SK-MEL-5 (cell line): ENCODE results near the gene FAM98A. TPM values are rescaled to one million over a fixed set of nuclear protein-coding genes. Genes with fewer than 3 reads are reported as not detected.

Experiments used
- DNase-seq: peaks from one replicate; pipeline ENCODE4 v3.0.0-alpha.2; 2016; ENCODE audit warnings: low read depth, low spot score
- in situ Hi-C: cut with HindIII; loops from 2 replicates; pipeline ENCODE4 v1.10.0; 2016; ENCODE audit warnings: low sequenced_read_pairs, high pct_unique_total_duplicates, low pct_unique_long_range_greater_than_20kb
- total RNA-seq: library from RNA; depleted of rRNA; stranded (reverse); fragments of >200 nt; shearing (Covaris generic); gene quantifications from 2 replicates; pipeline ENCODE4 v1.2.3, GENCODE V29; 2014

The FAM98A gene
- total RNA-seq, 1 experiment from 2014 or later, result 30.5 TPM

- in situ Hi-C loops, result no loop called here
Measured at GRCh38 chr2:33603416-33603815, 4.3 kb upstream of the FAM98A start.

DNA sequence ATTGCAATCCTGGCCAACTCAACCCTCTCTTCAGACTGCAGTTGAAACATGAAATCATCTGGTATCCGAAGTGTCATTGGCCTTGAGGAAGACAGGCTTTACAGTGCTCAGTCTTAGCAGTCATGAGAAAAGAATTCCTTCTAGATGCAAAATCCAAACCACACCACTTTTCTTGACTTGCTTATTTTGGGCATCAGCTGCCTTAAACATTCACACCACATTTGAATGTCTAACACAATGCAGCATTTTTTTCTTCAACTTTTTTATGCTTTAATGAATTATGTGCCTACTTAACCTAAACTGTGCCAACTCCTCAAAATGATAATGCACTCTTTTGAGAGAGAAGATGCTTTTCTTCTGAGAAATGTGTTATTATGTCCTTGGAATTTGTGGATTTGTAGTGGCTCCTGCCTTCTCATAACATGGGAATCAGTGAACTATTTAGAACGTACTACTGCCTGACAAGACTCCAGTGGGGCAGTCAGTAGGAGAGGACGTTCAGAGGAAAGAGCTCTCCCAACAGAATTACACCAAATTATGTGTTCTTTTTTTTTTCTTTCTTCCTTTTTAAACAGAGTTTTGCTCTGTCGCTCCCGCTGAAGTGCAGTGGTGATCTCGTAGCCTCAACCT is 3.2 kb upstream of the FAM98A start:
- in situ Hi-C loops, result no loop called here
- DNase-seq, result no peak

More at GRCh38 chr2:33603416-33603815, 4.3 kb upstream of the FAM98A start:
- no peak for DNase-seq

DNA sequence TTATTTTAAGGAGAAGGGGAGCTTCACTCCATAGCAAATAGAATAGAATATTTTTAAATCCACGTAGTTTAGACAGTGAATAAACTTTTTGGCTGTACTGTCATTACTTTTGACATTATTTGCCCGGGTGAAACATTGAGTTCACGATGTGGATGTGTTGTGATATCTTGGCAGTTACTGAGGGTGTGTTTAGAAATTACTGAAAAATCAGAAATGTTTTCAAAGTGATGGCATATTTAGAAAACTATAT is 769 bp upstream of the FAM98A start:
- DNase-seq, result no peak
- in situ Hi-C loops, result no loop called here

- peak; percentile 59 for DNase-seq
- in situ Hi-C loops, result no loop called here
Measured at GRCh38 chr2:33598561-33599174, 431 bp downstream of the FAM98A start.

DNA sequence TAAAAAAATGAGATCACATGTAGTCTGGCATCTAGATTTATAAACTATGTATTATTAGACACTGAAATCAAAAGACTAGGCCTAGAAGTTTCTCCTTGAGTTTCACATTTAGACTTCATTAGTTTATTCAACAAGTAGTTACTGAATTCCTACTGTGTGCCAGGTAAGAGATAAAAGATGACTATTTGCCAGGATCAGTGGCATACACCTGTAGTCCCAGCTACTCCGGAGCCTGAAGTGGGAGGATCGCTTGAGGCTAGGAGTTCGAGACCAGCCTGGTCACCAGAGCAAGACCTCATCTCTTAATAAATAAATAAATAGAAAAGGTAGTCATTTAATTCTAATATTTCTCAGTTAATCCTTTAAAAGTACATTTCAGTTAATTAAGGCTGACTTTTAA is 2.1 kb downstream of the FAM98A start:
- no peak for DNase-seq
- in situ Hi-C loops, result no loop called here

- in situ Hi-C loops, result no loop called here
- no peak for DNase-seq
Measured at GRCh38 chr2:33595385-33595784, 3.7 kb downstream of the FAM98A start.

- in situ Hi-C loops, result no loop called here
Measured at GRCh38 chr2:33589444-33589843, 9.7 kb downstream of the FAM98A start.

GRCh38 chr2:33588232-33588631 is 10.9 kb downstream of the FAM98A start:
- in situ Hi-C loops, result no loop called here
- DNase-seq, result no peak

More at GRCh38 chr2:33589444-33589843, 9.7 kb downstream of the FAM98A start:
- no peak for DNase-seq

GRCh38 chr2:33586766-33587165 is 12.3 kb downstream of the FAM98A start:
- in situ Hi-C loops, result no loop called here
- no peak for DNase-seq

DNA sequence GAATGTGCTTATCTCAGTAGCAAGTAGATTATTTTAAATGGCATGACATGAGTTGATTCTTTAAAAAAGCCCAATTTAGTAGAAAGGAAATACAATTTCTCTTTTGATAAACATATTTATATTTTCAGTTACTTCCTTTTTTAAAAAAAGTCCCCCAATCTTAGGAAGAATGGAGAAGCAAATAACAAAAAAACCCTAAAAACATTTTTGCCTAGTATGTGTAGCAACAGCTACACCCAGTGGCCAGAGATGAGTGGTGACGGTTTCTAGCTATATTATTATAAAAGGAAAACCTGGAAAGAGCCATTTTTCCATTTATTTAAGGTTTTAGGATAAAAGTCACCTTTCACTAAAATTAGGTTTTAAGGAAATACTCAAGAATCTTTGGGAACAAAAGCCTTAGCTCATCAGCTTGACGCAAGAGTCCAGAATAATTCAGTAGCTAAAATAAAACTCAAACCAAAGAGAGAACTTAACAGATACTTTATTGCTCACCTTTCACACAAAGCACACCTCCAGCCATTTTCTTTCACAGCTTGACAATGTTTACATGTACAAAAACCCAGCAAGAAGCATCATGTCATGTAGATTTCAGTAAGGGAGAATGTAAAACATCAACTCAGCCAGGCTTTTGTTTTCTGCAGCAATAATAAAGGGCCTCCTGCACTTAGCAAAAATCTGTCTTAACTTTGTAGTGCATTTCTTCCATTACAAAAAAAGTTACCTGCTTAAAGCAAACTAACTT is 15.7 kb downstream of the FAM98A start:
- in situ Hi-C loops, result no loop called here
- peak; percentile 69 for DNase-seq

GRCh38 chr2:33581872-33582271 is 17.2 kb downstream of the FAM98A start:
- in situ Hi-C loops, result no loop called here
- DNase-seq, result no peak

GRCh38 chr2:33579227-33579626 is 19.9 kb downstream of the FAM98A start:
- no peak for DNase-seq
- in situ Hi-C loops, result no loop called here

DNA sequence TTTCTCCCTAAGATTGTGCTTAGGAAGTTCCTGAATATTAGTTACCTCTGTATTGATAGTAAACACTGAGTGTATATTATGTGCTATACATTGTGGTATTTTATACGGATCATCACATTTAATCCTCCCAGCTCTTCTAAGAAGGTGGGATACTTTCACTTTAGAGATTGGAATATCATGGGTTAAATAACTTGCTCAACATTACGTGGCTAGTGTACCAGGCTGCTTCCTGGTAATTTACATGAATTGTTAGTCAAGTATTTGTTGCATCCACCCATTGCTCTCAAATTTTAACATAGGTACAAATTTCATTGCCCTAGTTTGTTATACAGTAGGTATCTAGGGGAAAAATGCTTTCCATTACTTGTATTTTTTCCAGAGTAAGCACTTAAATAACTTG is 21.4 kb downstream of the FAM98A start:
- in situ Hi-C loops, result no loop called here
- DNase-seq, result no peak

GRCh38 chr2:33577084-33577483 is 22.0 kb downstream of the FAM98A start:
- in situ Hi-C loops, result no loop called here
- DNase-seq, result no peak

DNA sequence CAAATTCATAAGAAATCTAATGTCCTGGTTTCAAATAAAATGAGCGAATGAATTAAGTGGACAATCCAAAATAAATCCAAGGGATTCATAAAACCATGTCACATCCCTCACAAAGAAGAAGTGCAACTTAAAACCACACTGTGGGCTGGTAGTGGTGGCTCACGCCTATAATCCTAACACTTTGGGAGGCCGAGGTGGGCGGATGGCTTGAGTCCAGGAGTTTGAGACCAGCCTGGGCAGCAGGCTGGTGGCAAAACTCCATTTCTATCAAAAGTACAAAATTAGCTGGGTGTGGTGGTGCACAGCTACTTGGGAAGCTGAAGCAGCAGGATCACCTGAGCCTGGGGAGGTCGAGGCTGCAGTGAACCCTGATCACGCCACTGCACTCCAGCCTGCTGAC is 25.4 kb downstream of the FAM98A start:
- DNase-seq, result no peak
- in situ Hi-C loops, result no loop called here

DNA sequence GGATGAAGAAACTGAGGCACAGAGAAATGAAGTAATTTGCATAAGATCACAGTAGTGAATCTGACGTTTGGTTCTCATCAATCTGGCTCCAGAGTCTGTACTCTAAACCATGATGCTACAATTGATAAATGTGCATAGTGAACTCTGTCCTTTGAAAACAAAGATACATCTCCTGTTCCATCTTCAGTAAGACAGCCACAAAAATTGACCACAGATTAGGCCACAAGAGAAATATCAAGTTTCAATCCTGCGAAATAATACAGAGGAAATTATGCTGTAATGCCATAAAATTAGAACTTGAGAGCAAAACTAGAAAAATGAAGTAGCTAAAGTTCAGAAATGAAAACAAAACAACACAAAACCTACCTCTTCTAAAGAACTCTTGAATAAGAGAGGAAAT is 28.4 kb downstream of the FAM98A start:
- DNase-seq, result no peak
- in situ Hi-C loops, result no loop called here

DNA sequence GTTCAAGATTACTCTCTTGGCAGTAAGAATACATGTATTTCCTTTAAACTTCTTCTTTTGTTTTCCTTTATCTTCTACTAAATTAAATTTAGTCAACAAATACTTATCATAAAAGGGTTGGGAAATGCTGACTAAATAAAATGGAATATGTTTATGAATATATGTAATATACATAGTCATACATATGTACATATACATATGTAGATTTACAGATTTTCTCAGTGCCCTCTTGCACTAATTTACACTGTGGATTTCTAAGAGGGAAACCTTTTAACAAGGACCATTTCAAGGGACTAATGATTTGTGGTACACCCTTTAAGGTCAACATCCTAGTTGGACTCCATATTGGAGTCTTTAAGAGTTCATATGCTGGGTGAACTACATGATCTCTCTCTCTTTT is 37.2 kb downstream of the FAM98A start:
- in situ Hi-C loops, result no loop called here
- DNase-seq, result no peak

DNA sequence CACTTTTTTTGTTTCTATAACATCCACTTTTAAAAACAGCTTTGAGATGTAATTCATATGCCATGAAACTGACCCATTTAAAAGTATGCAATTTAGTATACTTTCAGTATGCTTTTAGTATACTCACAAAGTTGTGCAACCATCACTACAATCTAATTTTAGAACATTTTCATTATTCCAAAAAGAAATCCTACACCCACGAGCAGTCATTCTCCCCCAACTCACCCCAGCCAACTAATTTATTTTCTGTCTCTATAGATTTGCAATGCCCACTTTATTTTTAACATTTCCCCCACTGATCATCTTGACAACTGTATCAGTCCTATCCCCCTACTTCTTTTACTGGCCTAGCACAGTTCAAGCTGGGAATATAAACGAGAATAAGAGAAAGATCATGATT is 39.1 kb downstream of the FAM98A start:
- in situ Hi-C loops, result no loop called here
- DNase-seq, result no peak

GRCh38 chr2:33559328-33559727 is 39.8 kb downstream of the FAM98A start:
- in situ Hi-C loops, result no loop called here
- no peak for DNase-seq
